B cell (primary cell): Measurements from ENCODE around the gene PRRG1. TPM values are rescaled to one million over a fixed set of nuclear protein-coding genes. Genes with fewer than 3 reads are reported as not detected.

Experiments
- ATAC-seq: fragments of 200-7000 bp; cut with Tn5 transposase; one replicate; pipeline ENCODE4 v1.10.0; 2021; ENCODE audit warnings: low read depth, mild to moderate bottlenecking, moderate number of reproducible peaks, moderate library complexity
- CTCF ChIA-PET: fragments of 350-600 bp; sonication (Branson Sonifier 250); formaldehyde crosslinking; loops from one replicate; lab custom pipeline; 2021; ENCODE audit warnings: antibody characterized with exemption, inconsistent platforms; lab: Charles Lee
- POLR2A ChIA-PET: fragments of 350-600 bp; sonication (Branson Sonifier 250); formaldehyde crosslinking; loops from one replicate; lab custom pipeline; 2021; ENCODE audit warnings: antibody characterized with exemption; lab: Charles Lee
- DNase-seq: peaks from one replicate; pipeline ENCODE4 v3.0.0; 2013
- H2AFZ ChIP-seq: 2 replicates; pipeline ENCODE4 v1.6.1; 2012; ENCODE audit warnings: mild to moderate bottlenecking, low read depth, low read length; ENCODE audit not compliant: insufficient read depth, poor library complexity, severe bottlenecking
- H3K27ac ChIP-seq, 2 donors: 1 replicate in 1 of 2; 2 replicates in 1 of 2; pipeline ENCODE4 v1.5.1; 2012 to 2013; ENCODE audit warnings: low read length in 2 of 2, mild to moderate bottlenecking in 2 of 2, moderate library complexity in 1 of 2
- H3K27me3 ChIP-seq, 4 experiments: fragments of 200-600 bp in 1 of 4; sonication (generic) in 1 of 4; replicated peaks in 1 of 4; 1 replicate in 2 of 4; 2 replicates in 2 of 4; pipeline versions ENCODE4 v1.6.1 to v1.7.0; 2013 to 2016; ENCODE audit warnings: low read length in 3 of 4, mild to moderate bottlenecking in 2 of 4, mixed read lengths in 1 of 4, moderate library complexity in 1 of 4; ENCODE audit not compliant: insufficient read depth in 4 of 4, control insufficient read depth in 3 of 4; ENCODE audit errors: control extremely low read depth in 1 of 4
- H3K36me3 ChIP-seq, 2 experiments: replicated peaks in 1 of 2; 1 replicate in 1 of 2; 2 replicates in 1 of 2; pipeline versions ENCODE4 v1.6.1 to v1.7.1; 2013; ENCODE audit warnings: low read length in 1 of 2; ENCODE audit not compliant: insufficient read depth in 2 of 2, control insufficient read depth in 1 of 2; ENCODE audit errors: control extremely low read depth in 1 of 2, extremely low read depth in 1 of 2
- H3K4me1 ChIP-seq, 2 donors: fragments of 200-600 bp in 1 of 2; sonication (generic) in 1 of 2; 1 replicate in 1 of 2; 2 replicates in 1 of 2; pipeline versions ENCODE4 v1.5.1 to v1.6.1; 2013 to 2017; ENCODE audit warnings: low read length in 2 of 2; ENCODE audit not compliant: control insufficient read depth in 2 of 2, insufficient read depth in 2 of 2
- H3K4me2 ChIP-seq: replicated peaks from 2 replicates; pipeline ENCODE3; 2012; ENCODE audit warnings: mild to moderate bottlenecking, low read depth, low read length; ENCODE audit not compliant: poor library complexity, severe bottlenecking
- H3K4me3 ChIP-seq, 5 experiments: fragments of 200-600 bp in 1 of 5; sonication (generic) in 1 of 5; 1 replicate in 3 of 5; 2 replicates in 2 of 5; pipeline versions ENCODE4 v1.5.1 to v1.7.0; 2011 to 2016; ENCODE audit warnings: low read length in 4 of 5, mild to moderate bottlenecking in 4 of 5, low read depth in 2 of 5, control low read depth in 1 of 5, moderate library complexity in 1 of 5; ENCODE audit not compliant: insufficient read depth in 1 of 5; ENCODE audit errors: control extremely low read depth in 1 of 5, extremely low read depth in 1 of 5
- H3K79me2 ChIP-seq: fragments of 200-600 bp; sonication (generic); one replicate; pipeline ENCODE4 v1.6.0; 2016; ENCODE audit warnings: low read length; ENCODE audit not compliant: control insufficient read depth, insufficient read depth
- H3K9ac ChIP-seq: fragments of 200-600 bp; sonication (generic); 2 replicates; pipeline ENCODE4 v1.6.1; 2017; ENCODE audit warnings: mild to moderate bottlenecking, low read length, moderate library complexity
- H3K9me3 ChIP-seq, 3 donors: one replicate each; pipeline versions ENCODE4 v1.6.1 to v1.7.1; 2013; ENCODE audit warnings: low read length in 2 of 3; ENCODE audit not compliant: control insufficient read depth in 2 of 3, insufficient read depth in 1 of 3; ENCODE audit errors: control extremely low read depth in 1 of 3
- H4K20me1 ChIP-seq: 2 replicates; pipeline ENCODE4 v1.6.0; 2012; ENCODE audit warnings: mild to moderate bottlenecking, low read length; ENCODE audit not compliant: insufficient read depth, control insufficient read depth, poor library complexity, severe bottlenecking
- H3K27ac Mint-ChIP-seq: one replicate; pipeline ENCODE4 v1.8.0; 2021; ENCODE audit warnings: mixed read lengths
- H3K27me3 Mint-ChIP-seq: one replicate; pipeline ENCODE4 v1.8.0; 2021; ENCODE audit warnings: mixed read lengths
- H3K4me1 Mint-ChIP-seq: one replicate; pipeline ENCODE4 v1.8.0; 2021; ENCODE audit warnings: mixed read lengths
- H3K4me3 Mint-ChIP-seq: one replicate; pipeline ENCODE4 v1.8.0; 2021; ENCODE audit warnings: mixed read lengths
- H3K9me3 Mint-ChIP-seq: one replicate; pipeline ENCODE4 v1.8.0; 2022; ENCODE audit warnings: mixed read lengths; ENCODE audit not compliant: insufficient read depth
- CTCF ChIP-seq: fragments of 200-600 bp; IDR thresholded peaks from one replicate; pipeline ENCODE4 v1.8.0; 2022; ENCODE audit warnings: antibody characterized with exemption, mild to moderate bottlenecking
- EZH2 ChIP-seq: IDR thresholded peaks from 2 replicates; pipeline ENCODE4 v1.6.1; 2012; ENCODE audit warnings: borderline replicate concordance, low read depth, mild to moderate bottlenecking, moderate library complexity, low read length; ENCODE audit not compliant: insufficient read depth, poor library complexity, severe bottlenecking
- WGBS: methylation state at CpG from one replicate; pipeline ENCODE4 v1.1.5; 2013; ENCODE audit warnings: missing lambda C conversion rate; ENCODE audit not compliant: insufficient coverage; 5-methylcytosine and 5-hydroxymethylcytosine counted together
- intact Hi-C: fragments of 100-400 bp; cut with micrococcal nuclease; formaldehyde crosslinking; loops from one replicate; pipeline ENCODE4 v1.10.0; 2022
- polyA plus RNA-seq: library from polyadenylated mRNA; depleted of rRNA; stranded (reverse); fragments of >200 nt; gene quantifications from 2 replicates; pipeline ENCODE4 v1.2.3, GENCODE V29; 2012
- total RNA-seq, 2 donors: library from RNA; stranded (reverse); fragments of 120-200 nt in 1 of 2; gene quantifications; 1 replicate in 1 of 2; 2 replicates in 1 of 2; pipeline versions ENCODE4 v1.2.3 to v1.2.4, GENCODE V29; 2013 to 2022

Gene PRRG1
- total and polyA plus RNA-seq, 2 donors (not counting 1 experiment from before 2014, with no cell fraction given), result not detected

- intact Hi-C loops, result no loop called here
- TF ChIP-seq CTCF (no peak), EZH2 (no peak)
- no peak overlapping the region for H3K27ac Mint-ChIP-seq
- POLR2A ChIA-PET, result no interaction called here
- no peak overlapping the region for H3K4me3 ChIP-seq
- peaks cover 0 to 3% of the 10 kb centered on the region in 2 donors for H3K4me1 ChIP-seq
- H3K27me3 ChIP-seq, result peaks cover 0 to 15% (median 9%) of the 10 kb centered on the region in 4 experiments
- no peak overlapping the region for H2AFZ ChIP-seq
- no peaks in the 10 kb centered on the region for H3K9me3 Mint-ChIP-seq
- H3K9ac ChIP-seq, result no peak overlapping the region
- no peak for DNase-seq
- H3K27ac ChIP-seq, result no peak overlapping the region
- WGBS, result 13% methylated on average over 4 of the region's 8 CpGs
- CTCF ChIA-PET, result no interaction called here
- no peaks in the 10 kb centered on the region for H4K20me1 ChIP-seq
- H3K36me3 ChIP-seq, result no peaks in the 10 kb centered on the region
- no peaks in the 10 kb centered on the region for H3K9me3 ChIP-seq
- peaks cover 10% of the 10 kb centered on the region for H3K4me1 Mint-ChIP-seq
- no peak for ATAC-seq
- H3K4me3 Mint-ChIP-seq, result peak overlapping the region; percentile 64
- H3K27me3 Mint-ChIP-seq, result peaks cover 18% of the 10 kb centered on the region
- no peaks in the 10 kb centered on the region for H3K79me2 ChIP-seq
- H3K4me2 ChIP-seq, result peak overlapping the region; percentile 46
Measured at GRCh38 chrX:37350034-37350365, 836 bp downstream of the PRRG1 start.

GRCh38 chrX:37353646-37354045 is 4.5 kb downstream of the PRRG1 start:
- Mint-ChIP-seq H3K27me3 (peaks cover 12% of the 10 kb centered on the region), H3K27ac (no peak overlapping the region), H3K9me3 (no peaks in the 10 kb centered on the region), H3K4me1 (peaks cover 8% of the 10 kb centered on the region), H3K4me3 (no peak overlapping the region)
- intact Hi-C loops, result no loop called here
- TF ChIP-seq EZH2 (no peak), CTCF (no peak)
- H3K79me2 ChIP-seq, result no peaks in the 10 kb centered on the region
- H3K9me3 ChIP-seq, result no peaks in the 10 kb centered on the region
- no peaks in the 10 kb centered on the region for H3K36me3 ChIP-seq
- no peak overlapping the region for H2AFZ ChIP-seq
- CTCF ChIA-PET, result no interaction called here
- no peaks in the 10 kb centered on the region for H4K20me1 ChIP-seq
- no peak overlapping the region for H3K4me2 ChIP-seq
- no CpG with 5 or more reads among the region's 2 CpGs for WGBS
- DNase-seq (no peak), ATAC-seq (no peak)
- peaks cover 0 to 9% (median 1%) of the 10 kb centered on the region in 4 experiments for H3K27me3 ChIP-seq
- no peak overlapping the region for H3K27ac ChIP-seq
- H3K4me1 ChIP-seq, result peaks cover 0 to 3% of the 10 kb centered on the region in 2 donors
- no peak overlapping the region for H3K4me3 ChIP-seq
- POLR2A ChIA-PET, result no interaction called here
- H3K9ac ChIP-seq, result no peak overlapping the region
